GM12892 (cell line): ENCODE results near the gene CDCA7L.

Experiments used
- POLR2A ChIP-seq: IDR thresholded peaks from 2 replicates; pipeline ENCODE4 v1.6.1; 2011; ENCODE audit warnings: low read depth, low read length, control low read depth
- POLR2AphosphoS5 ChIP-seq: IDR thresholded peaks from 2 replicates; pipeline ENCODE4 v1.6.1; 2011; ENCODE audit warnings: low read depth, low read length, control low read depth

DNA sequence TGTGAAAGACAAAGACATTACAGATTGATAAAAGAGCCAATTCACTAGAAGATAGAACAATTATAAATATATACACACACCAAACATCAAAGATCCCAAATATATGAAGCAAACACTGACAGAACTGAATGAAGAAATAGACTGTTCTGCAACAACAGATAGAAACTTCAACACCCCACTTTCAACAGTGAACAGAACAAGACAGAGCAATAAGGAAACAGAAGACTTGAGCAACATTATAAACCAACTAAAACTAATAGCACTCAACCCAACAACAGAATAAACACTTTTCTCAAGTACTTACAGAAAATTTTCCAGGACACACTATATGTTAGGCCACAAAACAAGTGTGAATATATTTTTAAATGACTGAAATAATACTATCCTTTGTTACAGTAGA, 10.9 kb downstream of the CDCA7L start:
- TF ChIP-seq POLR2A (no peak), POLR2AphosphoS5 (no peak)
